Measurements from ENCODE around the gene CCNY.
"Not testable (repeated sequence)": the region's sequence is repeated elsewhere in the genome, so short reads cannot be mapped to it uniquely, and the experiment has no call there.

Gene CCNY

GRCh38 chr10:35334297-35334696 lies 2.0 kb upstream of the CCNY start:
- DNase-seq: no peak

- DNase-seq: peak; percentile 39
Observed at GRCh38 chr10:35335133-35336083, 901 bp upstream of the CCNY start.

DNA sequence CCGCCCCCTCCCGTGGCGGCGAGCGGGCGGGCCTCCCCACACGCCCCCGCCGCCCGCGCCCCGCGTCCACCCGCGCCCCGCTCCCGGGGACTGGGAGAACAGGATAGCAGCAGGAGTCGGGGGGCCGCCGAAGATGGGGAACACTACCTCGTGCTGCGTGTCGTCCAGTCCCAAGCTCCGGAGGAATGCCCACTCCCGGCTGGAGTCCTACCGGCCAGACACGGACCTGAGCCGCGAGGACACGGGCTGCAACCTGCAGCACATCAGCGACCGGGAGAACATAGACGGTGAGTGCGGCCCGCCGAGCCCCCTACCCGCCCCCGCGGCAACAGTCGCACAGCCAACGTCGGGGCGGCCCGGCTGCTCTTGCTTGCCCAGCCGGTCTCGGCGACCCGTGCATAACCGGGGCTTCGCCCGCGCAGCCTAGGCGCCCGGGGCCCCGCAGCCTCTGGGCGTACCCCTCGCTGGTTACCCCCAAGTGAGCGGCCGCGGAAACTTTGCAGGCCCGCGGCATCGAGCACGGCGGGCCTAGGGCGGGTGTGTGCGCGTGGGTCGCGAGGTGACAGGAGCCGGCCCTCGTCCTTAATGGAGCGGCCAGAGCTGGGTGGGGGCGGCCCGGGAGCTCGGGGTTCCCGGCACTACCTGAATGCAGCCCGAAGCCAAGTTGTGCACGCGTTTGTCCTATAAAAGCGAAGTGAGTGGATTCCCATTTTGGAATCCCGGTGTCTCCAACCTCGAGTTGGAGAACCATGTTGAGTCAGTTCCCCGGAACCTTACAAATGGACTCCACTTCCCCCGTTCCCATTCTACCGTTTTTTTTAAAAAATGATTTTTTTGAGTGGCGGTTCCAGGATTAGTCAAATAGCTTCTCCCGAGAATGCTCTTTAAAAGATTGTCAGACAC lies 863 bp downstream of the CCNY start:
- peak; percentile 19 for DNase-seq

DNA sequence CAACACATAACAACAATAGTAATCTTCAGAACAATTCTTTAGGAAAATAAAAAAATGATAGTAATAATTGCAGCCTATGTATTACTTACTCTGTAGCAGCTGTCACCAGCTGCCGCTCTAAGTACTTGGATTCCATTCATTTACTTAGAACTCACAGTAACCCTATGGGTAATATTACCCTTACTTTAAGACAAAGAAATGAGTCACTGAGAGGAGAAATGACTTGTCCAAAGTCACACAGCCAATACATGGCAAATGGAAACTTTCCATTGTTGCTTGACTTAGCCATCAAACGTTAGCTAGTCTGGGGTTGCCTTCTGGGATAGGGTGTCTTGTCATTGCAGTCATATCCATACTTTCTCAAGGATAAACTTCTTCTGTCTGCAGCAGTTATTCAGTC lies 3.6 kb downstream of the CCNY start:
- DNase-seq: peak; percentile 13

DNA sequence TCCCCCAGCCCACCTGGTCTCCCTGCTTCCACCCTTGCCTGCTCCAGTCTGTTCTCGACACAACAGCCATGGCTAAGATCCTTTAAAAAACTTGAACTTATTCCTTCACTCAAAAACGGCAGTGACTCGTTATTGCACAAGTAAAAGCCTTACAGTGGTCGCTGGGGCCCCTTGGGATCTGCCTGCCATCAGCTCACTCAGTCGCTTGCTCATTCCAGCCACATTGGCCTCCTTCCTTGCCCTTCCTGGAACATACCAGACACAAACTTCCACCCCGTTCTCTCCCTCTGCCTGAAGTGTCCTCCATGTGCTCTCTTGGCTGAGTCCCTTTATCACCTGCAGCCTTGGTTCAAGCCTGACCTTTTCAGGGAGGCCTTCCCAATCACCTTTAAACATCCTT lies 4.7 kb downstream of the CCNY start:
- DNase-seq: peak; percentile 17

DNA sequence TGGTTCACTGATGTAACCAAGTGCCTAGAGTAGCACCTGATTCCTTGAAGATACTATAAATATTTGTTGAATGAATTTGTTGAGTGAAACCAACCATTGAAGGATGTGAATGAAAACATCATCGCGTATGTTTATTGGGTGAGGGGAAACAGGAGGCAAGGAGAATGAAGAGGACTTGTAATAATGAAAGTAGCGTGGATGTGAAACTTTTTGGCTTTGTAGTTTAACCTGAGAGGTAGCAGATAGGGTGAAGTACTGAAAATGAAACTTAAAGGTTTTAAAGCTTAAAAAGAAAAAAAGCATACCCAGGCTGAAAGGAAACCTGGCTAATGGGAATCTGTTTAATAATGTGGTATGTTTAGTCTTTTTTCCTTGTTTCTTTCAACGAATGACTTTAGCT lies 5.2 kb downstream of the CCNY start:
- DNase-seq: no peak

DNA sequence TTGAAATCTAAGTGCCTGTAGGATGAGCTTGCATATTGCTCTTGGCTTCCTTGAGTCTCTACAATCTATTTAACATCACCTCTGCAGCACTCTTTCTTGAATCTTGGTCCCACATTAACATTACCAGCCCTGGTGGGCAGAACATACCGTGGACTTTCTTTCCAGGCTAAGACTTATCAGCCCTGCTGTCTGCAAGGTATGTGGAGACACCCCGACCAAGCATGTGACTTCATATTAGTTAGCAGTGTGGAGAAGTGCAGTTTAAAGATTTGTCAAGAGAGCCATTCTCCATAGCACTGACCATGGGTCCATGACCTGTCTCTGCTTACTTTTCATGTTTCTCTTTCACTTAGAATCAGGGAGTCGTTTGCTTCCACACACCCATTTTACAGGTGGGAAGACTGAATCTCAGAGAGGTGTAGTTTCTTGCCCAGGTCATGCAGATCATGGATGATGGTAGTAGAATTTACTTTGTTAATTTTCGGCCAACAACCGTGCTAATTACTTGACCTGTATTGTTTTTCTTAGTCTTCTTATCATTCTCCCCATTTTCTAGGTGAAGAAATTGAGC lies 6.0 kb downstream of the CCNY start:
- no peak for DNase-seq

DNA sequence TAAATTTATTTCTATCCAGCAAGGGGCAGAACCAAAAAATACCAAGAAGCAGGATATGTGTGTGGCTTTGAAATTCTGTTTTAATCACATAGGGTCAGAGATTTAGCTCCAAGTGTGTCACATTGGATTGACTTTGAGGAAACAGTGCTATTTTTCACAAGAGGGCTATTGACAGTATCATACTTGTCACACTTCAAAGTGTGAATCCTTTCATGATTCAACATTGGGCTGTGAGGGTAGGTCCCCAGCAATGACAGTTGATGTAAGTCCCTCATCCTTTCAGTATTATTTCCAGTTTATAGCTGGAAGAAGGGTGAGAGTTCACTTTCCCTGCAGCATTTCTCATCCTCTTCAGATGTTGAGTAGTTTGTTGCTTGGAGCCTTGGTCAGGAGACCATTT lies 7.4 kb downstream of the CCNY start:
- DNase-seq: no peak

- no peak for DNase-seq
Observed at GRCh38 chr10:35345383-35345742, 9.1 kb downstream of the CCNY start.

- no peak for DNase-seq
Observed at GRCh38 chr10:35346248-35346647, 9.9 kb downstream of the CCNY start.

GRCh38 chr10:35347121-35347562 lies 10.8 kb downstream of the CCNY start:
- DNase-seq: no peak

DNA sequence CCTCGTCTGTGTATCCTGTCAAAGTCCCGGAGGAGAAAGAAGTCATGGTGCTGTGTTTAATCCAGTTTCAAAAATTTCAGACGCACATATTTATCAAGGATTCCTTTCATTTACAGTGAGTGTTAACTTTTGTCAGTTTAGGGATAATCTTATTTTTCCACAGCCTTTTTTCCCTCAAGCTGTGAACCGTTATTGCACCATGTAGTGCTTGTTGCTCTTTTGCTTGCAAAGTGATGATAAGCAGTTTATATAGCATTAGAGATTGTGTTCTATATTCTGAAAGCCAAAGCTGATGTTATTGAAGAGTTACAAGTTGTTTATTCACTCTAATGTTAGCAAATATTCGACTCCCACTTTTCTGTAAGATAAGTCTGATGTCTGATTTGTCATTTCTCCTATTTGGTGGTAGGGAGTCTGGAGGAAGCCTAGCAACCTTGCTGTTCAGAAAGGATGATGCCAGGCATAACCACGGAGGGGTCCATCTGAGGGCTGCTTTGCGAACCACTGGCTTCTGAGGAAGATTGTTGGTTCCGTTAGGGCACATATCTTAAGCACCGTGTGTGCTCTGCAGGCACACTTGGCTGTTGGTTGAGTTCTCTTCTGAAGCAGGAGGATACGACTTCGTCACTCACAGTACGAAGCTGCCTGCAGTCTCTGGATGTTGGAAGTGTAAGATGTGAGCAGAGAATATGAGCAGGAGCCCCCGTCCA lies 11.7 kb downstream of the CCNY start:
- no peak for DNase-seq

GRCh38 chr10:35348609-35349388 lies 12.5 kb downstream of the CCNY start:
- no peak for DNase-seq

GRCh38 chr10:35349389-35349915 lies 13.1 kb downstream of the CCNY start:
- DNase-seq: no peak

- DNase-seq: no peak
Observed at GRCh38 chr10:35351021-35351420, 14.7 kb downstream of the CCNY start.

DNA sequence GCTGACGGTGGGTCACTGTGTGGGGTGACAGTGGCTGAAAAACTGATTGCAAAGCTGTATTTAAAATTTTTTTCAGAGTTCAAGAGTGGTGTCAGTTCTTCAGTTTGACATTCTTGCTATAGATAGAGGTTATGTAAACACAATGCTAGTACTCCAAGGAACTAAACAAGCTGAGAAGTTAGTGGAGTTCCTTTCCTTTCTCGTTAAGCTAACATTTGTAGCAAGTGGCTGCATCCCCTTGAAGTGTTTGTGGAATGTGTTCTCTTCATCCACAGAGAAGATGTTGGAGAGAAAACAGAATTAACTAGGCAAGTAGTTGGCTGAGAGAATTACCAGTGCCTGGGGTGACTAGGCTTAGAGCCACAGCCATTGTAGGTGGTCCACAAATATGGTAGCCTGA lies 15.8 kb downstream of the CCNY start:
- DNase-seq: no peak

- DNase-seq: no peak
Observed at GRCh38 chr10:35352512-35352911, 16.2 kb downstream of the CCNY start.

DNA sequence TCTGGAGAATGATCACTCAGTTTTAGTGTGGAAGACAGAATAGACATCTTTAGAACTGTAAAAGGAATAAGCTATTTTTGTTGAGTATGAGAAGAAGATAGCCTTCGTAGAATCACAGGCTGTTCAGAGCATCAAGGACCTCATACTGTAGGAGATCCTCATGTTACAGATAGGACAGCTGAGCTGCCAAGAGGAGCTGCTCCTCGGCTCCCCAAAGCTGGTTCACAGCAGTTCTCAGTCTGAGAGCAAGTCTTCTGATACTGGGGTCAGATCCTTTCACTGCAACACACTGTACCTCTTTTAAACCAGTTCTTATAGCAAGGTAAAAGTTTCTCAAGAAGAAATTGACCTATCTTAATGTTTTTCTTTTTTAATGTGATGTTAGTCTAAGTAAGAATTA lies 17.1 kb downstream of the CCNY start:
- DNase-seq: no peak

DNA sequence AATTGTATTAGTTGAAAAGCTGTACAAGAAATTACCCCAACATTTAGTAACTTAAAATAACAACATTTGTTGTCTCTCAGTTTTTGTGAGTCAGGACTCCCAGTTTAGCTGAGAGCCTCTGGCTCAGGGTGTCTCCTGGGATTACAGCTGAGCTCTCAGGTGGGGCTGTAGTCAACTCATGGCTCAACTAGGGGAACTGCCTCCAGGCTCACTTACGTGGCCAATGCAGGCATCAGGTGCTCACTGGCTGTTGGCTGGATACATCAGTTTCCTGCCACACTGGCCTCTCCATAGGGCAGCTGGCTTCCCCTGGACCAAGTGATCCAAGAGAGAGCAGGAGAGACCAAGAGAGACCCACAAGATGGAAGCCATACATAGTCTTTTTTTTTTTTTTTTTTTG lies 17.5 kb downstream of the CCNY start:
- DNase-seq: no peak

DNA sequence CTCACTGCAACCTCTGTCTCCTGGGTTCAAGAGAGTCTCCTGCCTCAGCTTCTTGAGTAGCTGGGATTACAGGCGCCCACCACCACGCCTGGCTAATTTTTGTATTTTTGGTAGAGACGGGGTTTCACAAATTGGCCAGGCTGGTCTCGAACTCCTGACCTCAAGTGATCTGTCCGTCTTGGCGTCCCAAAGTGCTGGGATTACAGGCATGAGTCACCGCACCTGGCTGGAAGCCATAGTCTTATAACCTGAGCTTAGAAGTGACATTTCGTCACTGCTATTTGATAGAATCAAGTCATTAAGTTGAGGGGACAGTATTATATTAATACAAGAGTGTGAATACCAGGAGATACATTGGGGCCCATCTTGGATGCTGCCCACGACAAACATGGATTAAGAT lies 17.9 kb downstream of the CCNY start:
- DNase-seq: not testable (repeated sequence)

DNA sequence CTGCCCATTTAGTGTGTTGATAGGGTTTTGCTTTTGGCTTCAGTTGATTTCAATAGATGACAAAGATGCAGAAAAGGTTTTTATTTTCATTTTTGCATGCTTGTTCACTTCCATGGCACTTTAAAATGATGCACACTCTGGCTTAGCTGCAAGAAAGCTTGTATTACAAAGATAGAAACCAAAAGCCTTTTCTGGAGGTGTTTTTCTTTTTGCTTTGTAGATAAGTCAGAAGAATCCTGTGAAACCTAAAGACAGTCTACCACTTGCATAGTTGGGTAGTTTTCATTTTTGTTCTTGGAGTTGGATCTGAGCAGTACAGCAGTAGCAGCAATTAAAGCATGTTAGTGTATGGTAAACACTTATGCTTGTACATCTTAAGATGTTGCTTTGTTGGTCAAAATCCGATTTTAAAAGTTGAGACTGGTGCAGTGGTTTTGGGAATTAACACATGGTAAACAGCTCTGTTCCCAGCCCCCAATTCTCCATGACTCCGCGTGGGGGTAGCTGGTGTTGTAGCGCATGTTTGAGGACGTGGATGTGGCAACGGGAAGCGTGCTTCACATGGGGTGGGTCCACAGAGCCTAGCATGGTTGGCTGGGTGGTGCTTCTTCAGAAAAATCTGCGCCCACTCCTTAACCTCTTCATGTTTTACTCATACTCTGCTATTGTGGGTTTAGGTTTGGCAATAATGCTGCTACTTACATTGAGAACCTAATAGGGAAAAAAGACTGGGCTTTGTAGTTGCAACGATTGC lies 19.8 kb downstream of the CCNY start:
- peak; percentile 58 for DNase-seq
